Astrocyte of the spinal cord (primary cell): ENCODE measurements around the gene HJV.

ENCODE experiments used
- DNase-seq: peaks from one replicate; pipeline ENCODE4 v3.0.0; 2011; ENCODE audit warnings: low read depth, low spot score
- H3K4me3 ChIP-seq: 2 replicates; pipeline ENCODE4 v1.5.1; 2011; ENCODE audit warnings: low read depth, mild to moderate bottlenecking, low read length, moderate library complexity
- CTCF ChIP-seq: IDR thresholded peaks from 2 replicates; pipeline ENCODE4 v1.5.1; 2012; ENCODE audit warnings: low read depth, mild to moderate bottlenecking, low read length, inconsistent platforms
- in situ Hi-C: cut with HindIII; loops from 2 replicates; pipeline ENCODE4 v1.10.0; 2017; ENCODE audit warnings: low sequenced_read_pairs

Gene HJV

GRCh38 chr1:146019231-146020057, 2.1 kb downstream of the HJV start:
- TF ChIP-seq CTCF = no peak
- in situ Hi-C loops = no loop called here
- H3K4me3 ChIP-seq = no peak overlapping the region
- DNase-seq = no peak

- in situ Hi-C loops = no loop called here
- DNase-seq = no peak
- no peak for TF ChIP-seq CTCF
- no peak overlapping the region for H3K4me3 ChIP-seq
Measured at GRCh38 chr1:146016891-146017290, 4.6 kb downstream of the HJV start.

DNA sequence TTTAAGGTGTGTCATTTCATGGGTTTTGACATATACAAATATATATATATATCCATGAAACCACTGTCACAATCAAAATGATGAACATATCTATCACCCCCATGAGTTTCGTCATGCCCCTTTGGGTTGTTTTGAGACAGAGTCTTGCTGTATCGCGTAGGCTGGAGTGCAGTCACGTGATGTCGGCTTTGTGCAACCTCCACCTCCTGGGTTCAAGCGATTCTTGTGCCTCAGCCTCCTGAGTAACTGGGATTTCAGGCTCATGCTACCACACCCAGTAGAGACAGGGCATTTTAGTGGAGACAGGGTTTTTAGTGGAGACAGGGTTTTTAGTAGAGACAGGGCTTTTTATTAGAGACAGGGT, 8.0 kb downstream of the HJV start:
- in situ Hi-C loops = no loop called here
- TF ChIP-seq CTCF = no peak
- no peak overlapping the region for H3K4me3 ChIP-seq
- DNase-seq = no peak

DNA sequence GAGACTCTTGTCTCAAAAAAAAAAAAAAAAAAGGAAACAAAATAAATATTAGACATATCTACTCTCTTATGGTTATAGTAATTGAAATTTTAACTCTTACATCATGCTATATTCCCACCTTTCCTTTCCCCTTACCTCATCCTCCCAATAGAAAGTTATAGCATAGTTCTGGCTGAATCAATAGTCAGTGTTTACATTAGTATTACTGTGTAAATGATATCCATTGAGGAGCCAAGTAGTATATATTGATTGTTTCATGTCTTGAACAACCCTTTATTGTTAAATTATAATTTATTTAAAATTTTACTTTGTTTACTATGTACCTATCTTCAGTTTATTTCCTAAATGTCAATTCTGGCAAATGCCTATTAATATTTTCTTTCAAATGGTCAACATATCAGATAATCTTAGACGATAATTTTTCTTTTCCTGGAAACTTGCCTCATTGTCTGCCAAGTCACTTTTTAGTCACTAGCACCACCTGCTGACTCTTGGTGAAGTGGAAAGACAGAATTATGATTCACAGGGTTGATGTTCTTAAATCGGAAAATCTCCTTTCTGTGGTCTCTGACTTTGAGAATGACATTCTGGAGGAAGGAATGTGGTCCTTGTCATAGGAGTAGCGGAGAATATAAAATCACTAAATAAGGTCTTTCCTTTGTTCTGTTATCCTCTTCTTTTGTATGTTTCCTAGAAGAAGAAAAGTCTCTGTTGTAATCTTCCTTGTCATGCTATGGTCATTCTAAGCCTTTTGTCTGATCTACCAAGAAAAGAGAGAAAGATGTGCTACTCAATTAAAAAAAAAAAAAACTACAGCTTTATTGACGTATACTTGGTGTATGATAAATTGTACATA, 8.6 kb downstream of the HJV start:
- no peak overlapping the region for H3K4me3 ChIP-seq
- in situ Hi-C loops = no loop called here
- peak; percentile 87 for DNase-seq
- peak; percentile 69 for TF ChIP-seq CTCF

DNA sequence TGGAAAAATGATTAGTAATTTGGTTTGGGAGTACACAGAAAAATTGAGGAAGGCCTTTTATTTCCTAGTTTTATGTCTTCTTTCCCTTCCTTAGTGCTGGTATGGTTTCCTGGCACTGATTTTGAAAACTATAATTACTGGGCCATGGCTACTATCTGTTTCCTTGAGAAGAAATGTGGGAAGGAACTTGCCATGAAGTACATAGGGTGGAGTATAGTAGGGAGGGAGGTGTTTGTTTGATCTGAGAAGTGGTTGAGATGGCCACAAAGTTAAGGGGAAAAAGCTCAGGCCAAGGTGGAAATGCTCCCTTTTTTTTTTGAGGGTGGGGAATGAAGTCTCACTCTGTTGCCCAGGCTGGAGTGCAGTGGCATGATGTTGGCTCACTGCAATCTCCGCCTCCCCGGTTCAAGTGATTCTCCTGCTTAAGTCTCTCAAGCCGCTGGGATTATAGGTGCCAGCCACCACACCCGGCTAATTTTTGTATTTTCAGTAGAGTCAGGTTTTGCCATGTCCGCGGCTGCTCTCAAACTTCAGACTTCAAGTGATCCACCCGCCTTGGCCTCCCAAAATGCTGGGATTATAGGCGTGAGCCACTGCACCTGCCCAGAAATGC, 11.3 kb downstream of the HJV start:
- no peak for DNase-seq
- in situ Hi-C loops = no loop called here
- no peak for TF ChIP-seq CTCF
- no peak overlapping the region for H3K4me3 ChIP-seq

GRCh38 chr1:146007489-146008133, 13.9 kb downstream of the HJV start:
- in situ Hi-C loops = no loop called here
- DNase-seq = no peak
- H3K4me3 ChIP-seq = no peak overlapping the region
- TF ChIP-seq CTCF = no peak
